Activated CD8-positive, alpha-beta memory T cell treated with anti-CD3 and anti-CD28 coated beads, Interleukin-2, amount 50 U/mL, for 4 hours (primary cell): Measurements from ENCODE around the gene PCK1.

Experiments
- DNase-seq: peaks from one replicate; pipeline ENCODE4 v3.0.0-alpha.2; 2020

PCK1 gene

DNA sequence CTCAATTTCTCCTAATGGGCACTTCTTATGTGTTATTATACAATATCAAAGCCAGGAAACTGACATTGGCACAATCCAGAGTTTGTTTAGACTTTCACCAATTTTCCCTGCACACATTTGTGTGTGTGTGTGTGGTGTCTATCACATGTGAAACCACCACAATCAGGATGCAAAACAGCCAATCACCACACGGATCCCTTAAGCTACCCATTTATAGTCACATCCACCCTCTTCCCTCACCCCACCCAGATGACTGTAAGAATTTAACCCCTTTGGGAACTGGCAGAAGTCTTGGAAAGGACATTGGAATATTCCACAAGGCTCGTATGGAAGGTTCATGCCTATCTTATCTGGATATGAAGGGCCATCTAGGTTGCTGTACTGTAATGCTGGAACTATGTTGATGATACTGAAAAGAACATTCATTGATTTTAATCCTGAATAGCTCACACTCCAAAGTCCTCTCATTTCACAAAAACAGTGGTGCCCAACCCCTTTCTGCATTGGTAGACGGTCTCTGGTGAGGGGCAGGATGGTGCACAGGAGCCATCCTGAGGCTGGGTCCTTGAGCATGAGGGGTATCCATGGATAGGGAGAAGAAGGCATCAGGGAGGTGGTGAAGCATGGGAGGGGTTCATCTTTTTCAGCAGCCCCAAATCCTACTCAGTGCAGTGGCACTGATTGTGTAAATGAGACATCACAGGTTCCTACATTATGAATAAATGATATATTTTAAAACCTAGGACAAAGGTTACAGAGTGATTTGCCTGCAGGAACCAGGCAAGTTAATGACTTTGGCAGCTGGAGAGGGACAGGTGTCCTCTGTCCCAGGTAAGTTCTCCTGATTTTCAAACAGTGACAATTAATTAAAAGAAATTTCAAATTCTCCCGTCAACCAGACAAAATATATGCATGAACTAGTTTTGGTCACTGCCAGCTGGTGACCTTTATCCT is 23.9 kb upstream of the PCK1 start:
- no peak for DNase-seq

DNA sequence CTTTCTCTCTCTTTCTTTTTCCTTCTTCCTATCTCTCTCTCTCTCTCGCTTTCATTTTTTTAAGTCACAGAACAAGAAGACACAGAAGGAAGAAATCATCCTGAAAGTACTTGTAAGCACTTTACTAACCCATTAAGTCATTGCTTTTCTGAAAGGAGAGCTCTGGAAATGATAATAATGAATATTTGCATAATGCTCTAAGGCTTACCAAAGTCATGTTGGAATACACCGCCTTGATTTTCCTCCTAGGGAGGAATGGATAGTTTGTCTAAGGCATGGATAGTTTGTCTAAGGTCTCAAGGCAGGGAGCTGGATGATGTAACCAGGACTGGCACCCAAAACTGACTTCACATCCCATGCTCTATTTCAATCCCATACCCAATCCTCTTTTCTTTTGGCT is 23.1 kb upstream of the PCK1 start:
- DNase-seq = no peak

DNA sequence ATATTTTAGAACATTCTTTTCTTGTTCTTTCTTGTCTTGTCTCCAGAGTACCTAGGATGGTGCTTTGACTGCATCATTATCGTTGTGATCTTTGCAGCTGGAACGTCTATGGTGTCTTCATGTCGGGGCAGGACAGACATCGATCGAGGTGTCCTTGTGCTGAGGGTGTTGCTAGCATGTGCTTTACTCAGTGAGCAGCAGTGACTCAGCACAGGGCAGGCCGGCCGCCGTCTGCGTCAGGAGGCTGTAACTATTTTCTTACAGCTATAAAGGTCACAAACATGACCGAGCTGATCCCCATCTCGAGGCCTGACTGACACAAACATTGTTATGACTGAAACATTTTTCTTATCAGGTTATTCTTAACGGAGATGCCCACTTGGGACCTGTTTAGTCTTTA is 21.0 kb upstream of the PCK1 start:
- no peak for DNase-seq

DNA sequence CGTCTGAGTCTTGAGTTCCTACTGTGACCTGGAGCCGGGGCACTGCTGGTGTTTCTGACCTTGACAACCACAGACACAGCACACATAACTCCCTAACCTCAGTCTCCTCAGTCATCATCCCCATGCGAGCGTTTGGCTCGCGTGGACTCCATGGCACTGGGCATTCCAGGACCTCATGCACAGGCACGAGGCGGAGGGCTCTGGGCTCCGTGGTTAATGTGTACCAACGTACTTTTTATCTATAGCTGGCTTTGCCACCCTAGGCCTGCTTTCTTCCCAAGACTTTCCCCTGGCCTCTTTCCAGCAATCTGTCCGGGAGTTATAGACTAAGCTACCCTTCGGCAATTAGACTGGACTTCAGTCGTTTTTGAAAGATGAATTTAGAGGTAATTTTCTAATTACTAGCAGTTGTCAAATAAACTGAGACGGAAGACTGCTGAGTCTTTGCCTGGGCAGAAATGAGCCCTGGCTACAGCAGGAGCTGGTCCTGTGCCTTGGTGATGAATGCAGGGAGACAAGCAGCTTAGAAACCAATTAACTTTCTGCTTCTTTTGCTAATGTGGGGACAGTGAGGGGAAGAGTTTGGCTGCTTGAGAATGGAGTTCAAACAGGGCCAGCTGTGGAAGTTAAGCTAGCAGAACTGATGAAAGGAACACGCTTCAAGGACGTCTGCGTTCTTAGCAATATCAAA is 19.9 kb upstream of the PCK1 start:
- no peak for DNase-seq

DNA sequence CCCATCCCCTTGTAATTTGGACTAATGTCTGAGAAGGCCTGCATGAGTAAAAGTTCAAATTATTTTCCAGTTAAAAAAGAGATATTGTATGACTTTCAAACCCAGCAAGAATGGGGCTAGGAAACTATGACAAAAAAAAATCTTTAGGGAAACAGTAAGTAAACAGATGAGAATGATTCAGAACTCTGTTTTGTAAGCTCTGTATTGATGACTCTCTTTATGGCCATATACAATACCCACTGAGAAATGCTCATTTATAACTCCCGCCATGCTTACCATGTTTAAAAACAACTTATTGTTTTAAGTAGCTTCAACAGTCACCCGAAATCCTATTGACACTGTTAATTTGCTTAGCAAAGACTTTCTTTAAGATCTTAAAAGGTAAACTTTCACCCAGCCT is 17.2 kb upstream of the PCK1 start:
- DNase-seq = no peak

DNA sequence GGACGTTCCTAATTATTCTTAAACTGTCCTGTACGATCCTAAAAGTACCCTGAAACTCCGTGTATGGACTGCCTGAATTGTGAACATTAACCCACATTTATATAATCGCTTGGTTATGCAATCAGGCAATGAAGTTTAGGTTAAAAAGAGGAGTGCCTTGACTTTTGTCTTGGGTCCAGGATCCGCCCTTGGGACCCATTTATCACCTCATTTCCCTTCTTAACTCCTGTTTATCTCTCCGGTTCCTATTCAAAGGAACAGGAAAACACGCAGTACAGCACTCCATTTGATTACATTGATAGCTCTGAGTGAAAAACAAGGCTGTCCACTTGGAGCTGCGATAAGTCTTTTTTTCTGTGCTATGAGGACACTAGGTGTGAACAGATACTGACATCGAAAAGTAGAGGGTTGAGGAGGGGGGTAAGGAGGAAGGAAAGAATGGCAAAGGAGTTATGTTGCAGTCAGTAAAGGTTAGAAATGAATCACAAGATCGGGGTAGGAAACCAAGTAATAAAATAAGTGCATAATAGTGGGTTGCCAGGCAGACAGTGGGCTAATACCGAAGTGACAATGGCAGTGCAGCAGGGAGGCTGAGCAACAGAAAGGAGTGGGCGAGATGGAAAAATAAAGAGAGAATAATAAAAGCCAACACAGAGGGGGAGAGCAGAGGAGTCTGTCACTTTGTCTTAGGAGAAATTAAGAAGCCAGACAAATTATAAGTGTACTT is 15.9 kb upstream of the PCK1 start:
- no peak for DNase-seq

DNA sequence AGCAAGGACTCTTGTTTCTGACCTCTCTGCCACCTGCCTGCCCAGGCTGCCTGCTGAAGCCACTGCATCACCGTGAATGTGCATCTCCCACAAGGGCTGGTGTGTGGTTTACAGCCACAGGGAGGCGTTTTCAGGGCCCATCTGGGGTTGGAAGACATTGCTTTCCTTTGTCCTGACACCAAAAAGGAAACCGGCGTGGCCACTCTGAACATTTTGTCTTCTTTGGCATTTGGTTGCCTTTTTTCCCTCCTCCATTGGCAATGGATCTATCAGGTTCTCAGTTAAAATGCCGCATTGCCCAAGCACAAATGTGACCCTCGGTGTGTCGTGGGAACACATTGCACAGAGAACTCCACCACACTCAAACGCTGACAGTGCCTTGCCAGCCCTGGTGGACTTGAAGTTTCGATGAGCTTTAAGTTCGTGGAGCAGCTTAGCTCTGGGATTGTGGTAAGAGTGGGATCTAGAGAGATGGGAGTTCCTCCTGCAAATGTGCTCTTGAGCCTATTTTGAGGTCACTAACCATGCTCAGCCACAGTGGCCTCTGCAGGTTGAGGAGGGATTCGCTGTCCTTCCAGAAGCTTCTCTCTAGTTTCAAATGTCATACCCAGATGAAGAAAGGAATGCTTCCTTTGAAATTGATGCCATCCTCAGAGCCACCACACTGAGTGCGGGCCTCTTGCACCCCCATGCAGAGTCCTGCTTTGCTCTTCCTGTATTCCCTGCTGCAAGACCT is 14.8 kb upstream of the PCK1 start:
- DNase-seq = no peak

DNA sequence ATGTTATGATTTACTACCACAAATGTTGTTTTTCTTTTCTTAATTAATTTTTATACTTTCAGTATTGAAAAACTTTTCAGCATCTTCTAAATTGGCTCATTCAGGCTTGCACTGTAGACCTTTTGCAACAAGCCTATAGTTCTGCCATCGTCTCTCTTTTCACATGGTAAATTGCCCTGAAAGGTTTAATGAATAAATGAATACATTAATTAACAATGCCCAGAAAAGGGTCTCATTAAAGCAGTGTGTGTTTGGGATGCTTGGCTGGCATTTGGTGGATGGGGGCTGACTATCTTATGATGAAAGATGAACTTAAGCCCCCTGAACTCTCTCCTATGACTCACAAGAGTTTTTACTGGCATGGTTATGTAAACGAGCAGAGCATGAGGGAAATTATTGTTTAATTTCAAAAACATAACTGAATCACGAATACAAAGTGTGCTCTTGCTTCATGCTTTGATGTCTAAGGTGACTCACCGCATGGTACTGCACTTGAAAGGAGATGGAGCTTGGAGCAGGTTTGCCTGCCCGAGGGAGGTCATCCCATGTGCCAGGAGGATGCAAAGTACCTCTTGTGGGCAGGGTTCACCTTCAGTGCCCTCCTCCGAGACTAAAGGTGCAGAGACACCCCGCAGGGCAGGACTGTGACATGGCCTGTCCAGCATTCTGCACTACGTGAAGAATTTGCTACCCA is 13.8 kb upstream of the PCK1 start:
- DNase-seq = no peak

DNA sequence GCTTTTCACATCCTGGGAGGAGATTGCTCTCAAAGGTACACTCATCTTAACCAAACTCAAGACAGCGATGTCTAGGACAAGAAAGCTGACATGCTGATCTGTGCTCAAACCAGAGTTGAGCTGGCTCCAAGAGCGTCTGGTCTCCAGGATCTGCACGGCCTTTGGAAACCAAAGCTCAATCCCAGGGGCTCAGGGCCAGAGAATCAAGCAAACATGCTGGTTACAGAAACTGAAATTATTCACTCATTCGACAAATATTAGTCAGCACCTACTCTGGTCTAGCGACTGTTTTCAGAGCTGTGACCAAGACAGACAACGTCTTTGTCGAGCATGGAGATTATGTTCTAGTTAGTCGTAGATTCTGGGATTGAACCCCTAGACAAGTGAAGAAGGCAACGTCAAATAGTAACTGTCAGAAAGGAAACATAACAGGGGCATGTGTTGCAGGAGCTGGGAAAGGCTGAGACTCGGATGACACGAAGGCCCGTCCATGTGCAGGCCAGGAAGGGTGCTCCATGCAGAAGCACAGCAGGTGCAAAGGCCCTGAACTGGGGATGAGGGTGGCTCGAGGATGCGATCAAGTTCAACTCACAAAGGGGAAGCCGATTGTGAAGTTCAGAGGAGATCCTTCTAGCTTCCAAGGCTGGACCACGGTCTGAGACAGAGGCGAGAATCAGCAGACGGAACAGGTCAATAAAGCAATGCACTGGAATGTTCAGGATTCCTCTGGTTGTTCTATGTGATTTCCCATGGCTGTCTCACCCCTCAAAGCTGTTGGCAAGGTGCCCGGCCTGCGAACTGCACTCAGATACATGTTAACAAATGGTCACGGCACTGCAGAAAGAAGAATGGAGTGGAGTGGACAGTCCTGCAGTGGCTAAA is 12.5 kb upstream of the PCK1 start:
- DNase-seq = no peak

DNA sequence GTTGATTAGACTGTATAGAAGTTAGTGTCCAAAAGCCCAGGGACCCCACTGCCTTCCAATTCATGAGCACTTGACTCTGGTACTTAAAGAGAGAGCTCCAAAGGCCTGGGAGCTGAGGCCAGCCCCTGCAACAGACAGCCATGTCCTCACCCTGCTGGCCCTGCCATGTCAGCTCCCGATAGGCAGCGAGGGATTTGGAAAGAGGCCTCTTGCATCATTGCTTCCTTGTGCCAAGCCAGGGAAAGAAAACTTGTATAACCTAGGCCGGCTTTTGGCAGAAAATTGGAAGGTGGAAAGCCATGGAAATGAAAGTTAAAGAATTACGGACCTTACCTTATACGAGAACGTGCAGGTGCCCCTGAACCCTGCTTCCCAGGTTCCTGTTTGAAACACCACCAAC is 8.4 kb upstream of the PCK1 start:
- no peak for DNase-seq

DNA sequence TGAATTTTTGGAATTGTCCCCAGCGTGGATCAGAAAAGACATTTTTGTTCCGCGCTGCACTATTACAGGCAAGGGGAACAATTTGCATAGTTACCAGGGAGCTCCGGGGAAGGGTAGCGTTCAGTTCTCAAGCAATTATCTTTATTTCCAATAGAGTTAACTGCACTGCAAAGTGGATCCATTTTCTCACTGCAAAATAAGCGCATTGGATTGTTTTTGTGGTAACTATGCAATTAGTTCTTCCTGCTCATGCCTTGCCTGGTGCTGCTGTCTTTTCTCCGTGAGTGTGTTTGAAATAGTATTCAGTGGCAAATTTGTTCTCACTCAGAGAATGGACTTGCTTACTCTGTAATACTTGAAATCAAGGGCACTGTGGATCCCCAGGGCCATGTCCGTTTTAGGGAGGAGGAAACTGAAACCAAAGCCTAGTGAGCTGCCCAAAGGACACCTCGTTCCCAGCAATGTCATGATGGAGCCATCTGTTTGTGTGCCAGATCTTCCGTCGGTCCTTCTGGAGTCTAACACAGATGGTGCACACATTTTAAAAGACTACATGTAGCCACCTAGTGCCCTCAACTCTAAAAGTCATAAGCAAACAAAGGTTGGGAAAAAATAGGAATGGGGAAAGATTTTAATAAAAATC is 7.4 kb upstream of the PCK1 start:
- DNase-seq = no peak

DNA sequence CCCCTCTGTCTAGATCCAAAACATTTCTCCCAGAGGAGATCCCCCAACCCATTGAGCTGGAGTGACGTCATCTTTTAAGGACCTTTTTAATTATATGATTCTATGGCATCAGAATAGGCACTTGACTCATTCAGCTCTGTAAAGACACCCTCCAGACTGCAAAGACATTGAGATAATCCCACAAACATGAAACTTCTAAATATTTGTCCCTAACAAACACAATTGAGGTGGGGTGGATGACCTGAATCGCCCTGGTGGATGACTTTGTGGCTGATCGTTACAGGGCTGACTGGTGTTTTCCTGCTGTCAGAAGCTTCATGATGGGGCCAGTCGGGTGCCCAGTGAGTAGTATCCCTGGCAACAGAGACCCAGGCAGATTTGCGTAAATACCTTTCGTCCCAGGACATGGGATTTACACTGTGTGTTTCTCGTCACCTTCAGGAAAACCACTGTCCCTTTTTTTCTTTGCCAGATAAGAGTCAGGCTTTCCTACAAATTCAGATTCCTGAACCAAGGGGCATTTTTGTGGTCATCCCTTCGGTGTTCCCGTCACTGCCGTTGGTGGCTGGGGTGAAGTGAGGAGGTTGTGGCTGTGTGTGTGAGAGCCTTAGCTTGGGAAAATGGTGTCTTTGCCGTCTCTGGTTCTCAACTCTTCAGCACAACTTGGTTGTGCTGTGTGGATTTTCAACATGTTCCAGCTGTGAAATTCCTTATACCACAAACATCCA is 5.3 kb upstream of the PCK1 start:
- no peak for DNase-seq

DNA sequence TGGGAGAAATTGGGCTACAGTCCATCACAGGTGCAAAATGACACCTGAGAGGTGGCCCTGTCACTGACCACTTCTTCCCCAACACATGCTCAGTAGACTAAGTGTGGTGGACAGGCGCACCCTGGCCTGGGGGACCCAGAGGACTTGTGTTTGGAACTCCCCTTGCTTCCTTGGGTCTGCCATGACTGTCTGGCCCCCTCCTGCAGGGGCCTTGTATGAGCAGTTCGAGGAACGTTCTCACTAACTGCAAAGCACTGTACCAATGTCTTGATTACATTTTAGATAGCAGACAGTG is 4.0 kb upstream of the PCK1 start:
- DNase-seq = no peak

DNA sequence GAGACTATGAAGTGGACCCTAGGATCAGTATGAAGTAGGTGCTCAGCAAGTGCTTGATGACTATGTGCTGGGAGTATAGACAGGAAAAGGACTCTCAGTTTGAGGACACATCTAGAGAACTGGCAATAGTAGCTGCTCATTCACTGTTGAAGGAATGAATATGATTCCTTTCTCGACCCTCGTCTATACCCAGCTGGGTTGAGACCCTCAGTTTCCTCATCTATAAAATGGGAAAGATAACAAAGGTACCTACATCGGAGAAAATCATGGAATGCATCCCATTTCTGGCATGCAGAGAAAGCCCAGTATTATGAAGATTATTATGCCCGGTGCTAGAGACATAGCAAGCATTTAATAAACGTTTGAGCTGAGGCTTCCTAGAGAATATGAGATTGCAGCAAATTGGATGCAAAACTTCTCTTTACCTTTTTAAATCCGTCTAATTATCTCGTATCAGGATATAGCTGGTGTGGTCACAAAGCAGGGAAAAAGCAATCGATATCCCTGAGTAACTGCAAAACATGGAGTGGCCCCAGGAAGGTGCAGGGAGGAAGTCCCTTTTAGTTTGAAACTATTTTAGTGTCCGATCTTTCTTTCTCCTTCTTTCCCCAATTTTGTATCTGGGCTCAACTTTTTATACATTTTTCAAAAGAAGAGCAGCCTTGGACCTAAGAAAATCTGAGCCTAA is 2.8 kb upstream of the PCK1 start:
- DNase-seq = no peak

DNA sequence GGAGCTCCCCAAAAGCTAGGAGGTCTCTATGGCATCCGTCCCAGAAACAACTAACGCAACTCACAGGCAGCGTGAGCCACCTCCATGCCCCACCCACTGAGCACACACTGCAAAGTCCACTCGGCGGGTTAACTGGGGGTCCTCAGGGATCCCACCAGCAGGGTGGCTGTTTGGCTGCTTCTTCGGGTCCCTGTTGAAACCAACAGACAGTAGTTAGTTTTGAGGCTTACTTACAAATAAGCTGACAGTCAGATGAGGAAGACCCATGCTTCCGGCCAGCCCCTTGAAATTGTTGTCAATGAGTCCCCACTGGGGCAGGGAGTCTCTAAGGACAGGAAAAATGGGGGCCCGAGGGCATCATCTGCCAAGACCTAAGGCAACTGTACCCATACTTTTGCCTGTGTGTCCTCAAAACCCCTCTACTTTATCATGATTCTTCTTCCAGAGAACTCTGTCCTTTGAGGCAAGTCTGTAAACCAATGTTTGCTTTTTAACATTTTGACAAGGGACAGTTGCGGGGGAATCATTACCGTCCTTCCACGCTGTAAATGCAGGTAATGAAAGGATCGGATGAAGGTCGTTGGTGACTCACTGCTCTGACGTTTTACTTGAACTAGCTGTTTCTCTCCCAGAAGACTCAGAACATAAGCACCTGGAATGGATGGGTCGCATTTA is 2.2 kb upstream of the PCK1 start:
- no peak for DNase-seq

DNA sequence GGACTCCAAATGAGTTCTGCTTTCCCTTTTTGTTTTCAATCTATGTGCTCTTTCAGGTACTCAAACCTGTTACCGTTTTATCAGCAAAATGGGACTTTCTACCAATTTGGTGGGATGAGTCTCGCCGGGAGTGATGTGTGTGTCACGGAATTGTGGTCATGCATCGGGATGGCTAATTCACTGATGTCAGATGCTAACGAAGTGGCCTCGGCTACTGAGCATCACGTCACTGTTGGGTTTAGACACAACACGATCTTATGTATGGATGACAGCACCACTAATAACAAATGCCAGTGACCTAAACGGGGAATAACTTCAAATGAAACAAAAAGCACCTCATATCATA is 1.6 kb upstream of the PCK1 start:
- DNase-seq = no peak

DNA sequence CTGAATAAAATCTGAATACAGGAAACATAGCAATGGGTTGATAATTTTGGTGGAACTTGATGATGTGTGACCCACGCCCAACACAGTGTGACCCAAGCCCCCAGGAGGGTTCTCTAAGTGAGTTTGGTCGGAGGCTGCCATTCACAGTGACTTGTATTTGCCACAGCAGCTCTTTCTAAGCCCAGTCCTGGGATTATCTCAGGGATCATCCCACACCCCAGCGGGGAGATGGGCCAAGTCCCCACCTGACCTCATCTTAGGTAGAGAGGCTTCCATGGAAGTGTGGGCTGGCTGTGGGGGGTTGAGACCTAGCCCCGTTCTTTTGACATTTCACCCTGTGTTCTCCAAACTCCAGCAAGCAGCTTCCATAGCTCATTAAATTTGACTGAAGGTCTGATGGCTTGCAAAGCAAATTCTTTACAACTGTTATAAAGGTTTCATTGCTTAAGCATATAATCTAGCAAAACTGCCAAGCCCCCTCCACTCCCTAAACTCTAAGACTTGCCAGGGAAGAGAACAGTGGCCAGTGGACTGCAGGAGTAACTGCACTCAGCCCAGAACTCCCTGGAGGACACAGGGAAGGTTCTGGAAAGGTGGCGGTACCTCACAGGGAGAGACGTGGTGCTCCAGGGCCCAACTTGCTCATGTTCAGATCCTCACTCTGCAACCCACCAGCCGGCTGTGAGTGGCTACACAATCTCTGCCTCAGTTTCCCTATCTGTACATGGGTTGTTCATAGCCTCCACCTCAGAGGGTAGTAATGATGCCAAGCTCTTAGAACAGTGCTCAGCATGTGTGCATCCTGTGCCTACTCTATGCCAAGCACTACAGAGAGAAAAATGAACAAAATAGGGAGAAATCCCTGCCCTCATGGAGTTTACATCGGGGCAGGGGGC is 1.0 kb upstream of the PCK1 start:
- DNase-seq = no peak
